ENCODE measurements around the gene KAT7.

DNA sequence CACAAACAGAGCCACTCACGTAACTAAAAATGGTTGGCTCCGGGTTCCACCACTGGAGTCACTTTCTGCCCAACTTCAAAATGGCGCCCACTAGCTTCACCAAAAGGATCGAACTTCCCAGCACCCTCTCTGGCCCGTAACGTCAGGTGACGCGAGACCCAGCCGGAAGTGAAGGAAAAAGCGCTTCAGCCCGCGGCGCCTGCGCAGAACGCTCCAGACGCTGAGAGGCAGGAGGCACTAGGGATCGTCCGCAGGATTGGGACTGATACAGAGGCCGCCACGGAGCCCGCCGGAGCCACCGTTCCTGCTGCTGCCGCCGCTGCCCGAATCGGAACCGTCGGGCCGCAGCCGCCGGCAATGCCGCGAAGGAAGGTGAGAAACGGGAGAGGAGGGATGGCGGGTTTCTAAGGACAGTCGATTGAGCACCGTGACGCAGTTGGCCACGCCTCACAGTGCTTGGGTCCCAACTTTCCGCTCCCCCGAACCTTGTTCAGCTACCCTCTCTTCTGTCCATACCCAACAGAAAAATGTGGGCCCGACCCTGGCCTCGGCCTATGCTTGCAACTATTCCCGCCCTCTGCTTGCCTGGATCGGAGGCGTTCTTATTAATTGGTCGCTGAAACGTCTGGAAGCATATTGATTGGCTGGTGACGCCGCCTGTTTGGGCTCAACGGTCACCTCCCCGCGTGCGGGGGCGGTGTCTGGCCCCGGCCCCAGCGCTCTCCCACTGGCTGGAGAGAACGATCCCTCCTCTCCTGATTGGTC, at the start of gene KAT7:
- TF ChIP-seq, protein P1, sequence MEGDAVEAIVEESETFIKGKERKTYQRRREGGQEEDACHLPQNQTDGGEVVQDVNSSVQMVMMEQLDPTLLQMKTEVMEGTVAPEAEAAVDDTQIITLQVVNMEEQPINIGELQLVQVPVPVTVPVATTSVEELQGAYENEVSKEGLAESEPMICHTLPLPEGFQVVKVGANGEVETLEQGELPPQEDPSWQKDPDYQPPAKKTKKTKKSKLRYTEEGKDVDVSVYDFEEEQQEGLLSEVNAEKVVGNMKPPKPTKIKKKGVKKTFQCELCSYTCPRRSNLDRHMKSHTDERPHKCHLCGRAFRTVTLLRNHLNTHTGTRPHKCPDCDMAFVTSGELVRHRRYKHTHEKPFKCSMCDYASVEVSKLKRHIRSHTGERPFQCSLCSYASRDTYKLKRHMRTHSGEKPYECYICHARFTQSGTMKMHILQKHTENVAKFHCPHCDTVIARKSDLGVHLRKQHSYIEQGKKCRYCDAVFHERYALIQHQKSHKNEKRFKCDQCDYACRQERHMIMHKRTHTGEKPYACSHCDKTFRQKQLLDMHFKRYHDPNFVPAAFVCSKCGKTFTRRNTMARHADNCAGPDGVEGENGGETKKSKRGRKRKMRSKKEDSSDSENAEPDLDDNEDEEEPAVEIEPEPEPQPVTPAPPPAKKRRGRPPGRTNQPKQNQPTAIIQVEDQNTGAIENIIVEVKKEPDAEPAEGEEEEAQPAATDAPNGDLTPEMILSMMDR (IDR thresholded peaks at IDR 0.05) = peak in 7 of 12 donors; percentile 9 to 43 (median 25)
- peak; percentile 38 to 87 for TF ChIP-seq POLR2A (IDR thresholded peaks at IDR 0.05)

All from heart left ventricle (tissue), 13 donors.